Stimulated activated CD8-positive, alpha-beta memory T cell treated with anti-CD3 and anti-CD28 coated beads, Interleukin-4, amount 100 ng/mL, for 48 hours (primary cell): ENCODE measurements around the gene FRG2.
"Not testable (repeated sequence)": the region's sequence is repeated elsewhere in the genome, so short reads cannot be mapped to it uniquely, and the experiment has no call there.

Experiments used
- DNase-seq: peaks from one replicate; pipeline ENCODE4 v3.0.0-alpha.2; 2020

Gene FRG2

DNA sequence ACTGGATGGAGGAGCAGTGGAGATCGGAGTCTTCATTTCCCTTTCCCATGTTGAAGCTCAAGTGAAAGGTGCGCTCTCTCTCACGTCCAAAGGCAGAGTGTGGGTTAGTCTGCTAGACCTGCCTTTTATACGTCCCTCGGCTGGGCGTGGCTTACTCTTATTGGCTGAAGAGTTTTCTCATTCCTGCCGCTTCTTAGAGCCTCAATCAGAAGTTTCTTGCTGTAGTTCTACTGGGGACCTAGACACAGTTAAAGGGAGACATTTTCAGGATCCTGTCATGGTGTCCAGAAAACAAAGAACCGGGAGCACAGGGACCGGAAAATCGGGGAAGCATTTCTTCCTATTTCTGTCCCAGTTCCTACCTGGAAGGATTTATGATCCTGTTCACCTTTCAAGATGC is at the start of gene FRG2:
Gene FRG2 (minus strand): TSS at position 101 of the 400 bp plus-strand sequence. CDS start 52 bp downstream, at position 49.
- DNase-seq: not testable (repeated sequence)

DNA sequence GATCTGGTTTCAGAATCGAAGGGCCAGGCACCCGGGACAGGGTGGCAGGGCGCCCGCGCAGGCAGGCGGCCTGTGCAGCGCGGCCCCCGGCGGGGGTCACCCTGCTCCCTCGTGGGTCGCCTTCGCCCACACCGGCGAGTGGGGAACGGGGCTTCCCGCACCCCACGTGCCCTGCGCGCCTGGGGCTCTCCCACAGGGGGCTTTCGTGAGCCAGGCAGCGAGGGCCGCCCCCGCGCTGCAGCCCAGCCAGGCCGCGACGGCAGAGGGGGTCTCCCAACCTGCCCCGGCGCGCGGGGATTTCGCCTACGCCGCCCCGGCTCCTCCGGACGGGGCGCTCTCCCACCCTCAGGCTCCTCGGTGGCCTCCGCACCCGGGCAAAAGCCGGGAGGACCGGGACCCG is 41.3 kb upstream of the FRG2 start:
- DNase-seq: not testable (repeated sequence)

DNA sequence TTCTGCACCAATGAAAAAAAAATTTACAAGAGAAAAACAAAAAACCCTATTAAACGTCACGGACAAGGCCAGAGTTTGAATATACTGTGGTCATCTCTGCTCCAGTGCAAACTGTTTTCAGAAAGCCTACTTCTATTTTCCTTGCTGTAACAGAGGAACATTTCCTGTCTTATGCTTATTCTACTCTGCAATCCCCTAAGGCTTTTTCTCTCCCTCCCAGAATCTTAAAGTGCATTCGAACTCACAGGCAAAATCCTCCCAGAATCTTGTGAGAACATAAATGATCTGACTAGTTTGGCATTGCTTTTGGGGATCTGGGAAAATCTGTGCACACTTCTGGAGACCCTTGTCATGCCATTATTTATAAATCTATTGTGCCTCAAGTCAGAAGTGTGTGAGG is 37.7 kb upstream of the FRG2 start:
- not testable (repeated sequence) for DNase-seq

GRCh38 chr4:190064342-190064741 is 37.3 kb upstream of the FRG2 start, which contains the start of gene DBET:
Gene DBET, plus strand, starts transcription at chr4:190064502.
- not testable (repeated sequence) for DNase-seq

- DNase-seq: not testable (repeated sequence)
Observed at GRCh38 chr4:190058997-190059396, 31.9 kb upstream of the FRG2 start.

DNA sequence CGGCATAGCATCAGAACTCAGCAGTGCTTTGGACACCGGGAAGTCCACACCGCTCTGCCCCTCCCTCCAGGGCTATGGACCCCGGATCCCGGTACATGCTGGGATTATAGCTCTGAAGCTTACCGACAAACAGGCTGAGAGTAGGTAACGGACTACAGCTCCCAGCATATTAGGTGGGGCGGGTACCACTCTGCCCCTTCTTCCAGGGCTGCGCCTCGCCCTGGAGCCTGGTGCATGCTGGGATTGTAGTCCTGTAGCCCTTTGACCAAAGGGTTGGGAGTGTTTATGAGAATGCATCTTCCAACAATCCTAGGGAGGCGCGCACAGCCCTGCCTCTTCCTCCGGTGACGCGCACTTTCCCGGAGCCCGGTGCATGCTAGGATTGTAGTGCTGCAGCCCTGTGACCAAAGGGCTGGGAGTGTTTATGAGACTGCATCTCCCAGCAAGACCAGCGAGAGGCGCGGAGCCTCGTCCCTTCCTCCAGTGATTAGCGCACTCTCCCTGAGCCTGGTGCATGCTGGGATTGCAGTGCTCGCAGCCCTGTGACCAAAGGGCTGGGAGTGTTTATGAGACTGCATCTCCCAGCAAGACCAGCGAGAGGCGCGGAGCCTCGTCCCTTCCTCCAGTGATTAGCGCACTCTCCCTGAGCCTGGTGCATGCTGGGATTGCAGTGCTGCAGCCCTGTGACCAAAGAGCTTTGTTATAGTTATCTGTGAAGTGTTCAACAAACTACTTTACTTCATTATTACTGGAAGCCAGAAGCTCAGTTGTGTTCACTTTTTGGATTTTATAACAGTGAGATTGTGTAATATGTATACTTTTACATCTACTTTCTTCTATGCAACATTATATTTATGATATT is 22.6 kb upstream of the FRG2 start:
- not testable (repeated sequence) for DNase-seq

- DNase-seq: not testable (repeated sequence)
Observed at GRCh38 chr4:190047627-190048026, 20.6 kb upstream of the FRG2 start.

GRCh38 chr4:190040873-190041272 is 13.8 kb upstream of the FRG2 start:
- DNase-seq: not testable (repeated sequence)

GRCh38 chr4:190037704-190038388 is 10.8 kb upstream of the FRG2 start:
- DNase-seq: peak; percentile 37

- not testable (repeated sequence) for DNase-seq
Observed at GRCh38 chr4:190031264-190031663, 4.2 kb upstream of the FRG2 start.

DNA sequence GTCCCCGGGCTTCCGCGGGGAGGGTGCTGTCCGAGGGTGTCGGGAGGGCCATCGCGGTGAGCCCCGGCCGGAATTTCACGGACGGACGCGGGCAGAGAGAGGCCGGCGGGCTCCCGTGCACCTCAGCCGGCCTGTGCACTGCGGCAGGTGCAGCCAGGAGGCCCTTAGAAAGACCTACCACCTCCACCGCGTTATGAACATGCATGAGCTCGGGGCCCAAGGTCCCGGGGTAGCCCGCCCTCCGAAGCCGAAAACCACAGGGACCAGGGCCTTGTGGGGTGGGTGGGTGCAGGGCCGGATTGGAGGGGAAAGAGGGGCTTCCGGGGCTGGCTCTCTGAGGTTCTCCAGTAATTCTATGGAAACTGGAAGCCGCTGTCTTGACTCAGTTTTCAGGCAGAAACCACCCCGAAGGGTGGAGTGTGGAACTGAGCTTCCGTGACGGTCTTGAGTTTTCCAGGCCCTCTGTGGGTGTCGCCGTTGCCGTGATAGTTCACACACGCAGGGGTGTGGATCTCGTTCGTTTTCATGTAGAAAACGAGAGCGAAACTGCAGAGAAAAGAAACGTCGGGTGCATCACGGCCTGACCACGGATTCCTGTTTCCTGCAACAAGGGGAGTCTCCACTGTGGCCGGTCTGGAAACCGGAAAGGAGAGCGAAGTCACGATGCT is 4.3 kb downstream of the FRG2 start:
- not testable (repeated sequence) for DNase-seq

DNA sequence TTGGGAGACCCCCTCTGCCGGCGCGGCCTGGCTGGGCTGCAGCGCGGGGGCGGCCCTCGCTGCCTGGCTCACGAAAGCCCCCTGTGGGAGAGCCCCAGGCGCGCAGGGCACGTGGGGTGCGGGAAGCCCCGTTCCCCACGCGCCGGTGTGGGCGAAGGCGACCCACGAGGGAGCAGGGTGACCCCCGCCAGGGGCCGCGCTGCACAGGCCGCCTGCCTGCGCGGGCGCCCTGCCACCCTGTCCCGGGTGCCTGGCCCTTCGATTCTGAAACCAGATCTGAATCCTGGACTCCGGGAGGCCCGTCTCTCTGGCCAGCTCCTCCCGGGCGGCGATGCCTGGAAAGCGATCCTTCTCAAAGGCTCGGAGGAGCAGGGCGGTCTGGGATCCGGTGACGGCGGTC is 5.1 kb downstream of the FRG2 start:
- not testable (repeated sequence) for DNase-seq

DNA sequence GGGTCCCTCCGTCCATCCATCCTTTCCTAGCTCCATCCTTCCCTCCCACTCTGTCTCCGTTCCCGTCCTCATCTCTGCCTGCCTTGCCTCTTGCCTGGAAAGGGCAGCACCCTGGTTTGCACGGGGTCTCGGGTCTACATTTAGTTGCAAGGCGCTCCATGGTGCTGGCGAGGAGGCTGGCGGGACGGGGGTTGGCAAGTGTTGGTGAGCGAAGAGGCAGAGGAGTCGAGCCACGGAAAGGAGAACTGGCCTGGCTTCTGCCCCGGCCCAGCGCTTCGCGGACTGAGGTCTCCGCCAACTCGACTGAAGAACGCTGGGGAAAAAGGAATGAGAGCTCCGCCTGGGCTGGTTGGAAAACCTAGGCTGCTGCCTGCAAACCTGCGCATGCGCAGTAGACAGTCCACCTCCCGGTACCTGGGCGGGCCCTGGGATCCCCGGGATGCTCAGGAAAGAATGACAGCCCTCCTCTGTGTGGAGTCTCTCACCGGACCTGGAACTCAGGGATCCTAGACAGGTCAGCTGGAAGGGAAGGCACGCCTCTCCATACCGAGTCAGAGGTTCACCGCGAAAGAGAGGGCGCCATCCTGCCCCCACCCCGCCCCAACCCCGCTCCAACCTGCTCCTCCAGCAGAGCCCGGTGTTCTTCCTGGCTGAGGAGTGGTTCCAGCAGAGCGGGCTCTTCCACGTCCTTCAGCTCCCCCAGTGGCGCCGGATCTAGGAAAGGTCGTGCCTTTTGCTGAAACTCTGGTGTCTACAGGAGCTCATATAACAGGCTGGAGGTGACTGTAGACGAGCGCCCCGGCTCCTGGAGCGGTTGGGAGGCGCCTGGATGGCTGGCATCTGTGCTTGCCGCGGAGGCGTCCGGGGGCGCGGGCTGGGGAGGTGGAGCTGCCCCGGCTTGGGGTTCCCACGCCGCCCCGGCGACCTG is 6.0 kb downstream of the FRG2 start:
- DNase-seq: no peak

DNA sequence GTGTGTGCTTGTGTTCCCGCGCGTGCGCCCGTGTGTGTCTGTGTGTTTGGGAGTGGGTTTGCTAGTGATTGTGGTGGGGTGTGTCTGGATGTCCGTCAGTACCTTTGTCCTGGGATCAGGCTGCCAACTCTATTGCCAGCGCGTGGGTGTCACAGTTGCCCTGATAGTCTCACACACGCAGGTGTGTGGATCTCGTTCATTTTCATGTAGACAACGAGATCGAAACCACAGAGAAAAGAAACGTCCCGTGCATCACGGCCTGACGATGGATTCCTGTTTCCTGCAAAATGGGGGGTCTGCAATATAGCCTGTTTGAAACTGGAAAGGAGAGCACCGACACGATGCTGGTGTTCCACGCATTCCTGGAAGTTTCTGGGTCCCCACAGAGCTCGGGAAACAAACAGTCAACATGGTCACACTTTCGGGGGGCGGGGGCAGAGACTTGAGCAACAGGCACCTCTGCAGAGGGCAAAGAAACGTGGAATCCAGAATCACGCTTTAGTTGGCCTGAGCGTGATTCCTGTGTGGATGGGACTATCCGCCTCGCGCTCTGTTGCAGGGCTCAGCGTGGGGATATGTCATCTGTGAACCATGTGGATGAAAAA is 7.1 kb downstream of the FRG2 start:
- not testable (repeated sequence) for DNase-seq

DNA sequence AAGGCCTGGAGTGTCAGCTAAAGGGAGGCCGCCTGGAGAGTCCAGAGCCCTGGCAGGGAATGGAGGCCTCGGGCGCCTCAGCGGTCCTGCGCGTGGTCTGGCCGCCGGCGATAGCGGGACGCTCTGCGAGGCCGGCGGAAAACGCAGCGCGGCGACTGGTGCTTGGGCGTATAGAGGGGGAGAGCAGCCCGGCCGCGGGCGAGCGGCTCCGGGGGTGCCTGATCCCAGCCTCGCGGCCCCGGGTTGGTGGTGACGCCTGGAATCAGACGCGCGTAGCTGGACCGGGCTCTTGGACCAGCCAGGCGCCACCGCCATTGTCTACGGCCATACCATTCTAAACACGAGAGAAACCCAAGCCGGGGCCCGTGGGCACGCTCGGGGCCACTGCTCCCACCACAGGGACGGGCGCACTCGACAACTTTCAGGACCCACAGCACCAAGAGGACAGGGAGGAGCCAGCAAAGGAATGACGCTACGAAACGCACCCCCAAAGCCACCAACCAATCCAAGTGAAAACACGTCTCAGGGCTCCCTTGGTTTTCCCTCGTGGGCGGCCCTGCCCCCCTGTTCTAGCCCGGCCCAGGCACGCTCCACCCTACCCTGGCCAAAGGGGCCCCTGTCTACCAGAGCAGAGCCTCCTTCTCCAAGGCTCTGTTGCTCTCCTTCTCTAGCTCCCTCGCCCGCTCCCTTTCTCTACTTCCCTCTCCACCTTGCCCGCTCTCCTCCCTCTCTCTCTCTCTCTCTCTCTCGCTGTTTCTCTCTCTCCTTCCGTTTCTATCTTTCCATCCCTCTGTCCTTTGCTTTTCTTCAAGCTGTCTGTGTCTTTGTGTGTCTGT is 7.8 kb downstream of the FRG2 start:
- no peak for DNase-seq

- no peak for DNase-seq
Observed at GRCh38 chr4:190018201-190018920, 8.7 kb downstream of the FRG2 start.

DNA sequence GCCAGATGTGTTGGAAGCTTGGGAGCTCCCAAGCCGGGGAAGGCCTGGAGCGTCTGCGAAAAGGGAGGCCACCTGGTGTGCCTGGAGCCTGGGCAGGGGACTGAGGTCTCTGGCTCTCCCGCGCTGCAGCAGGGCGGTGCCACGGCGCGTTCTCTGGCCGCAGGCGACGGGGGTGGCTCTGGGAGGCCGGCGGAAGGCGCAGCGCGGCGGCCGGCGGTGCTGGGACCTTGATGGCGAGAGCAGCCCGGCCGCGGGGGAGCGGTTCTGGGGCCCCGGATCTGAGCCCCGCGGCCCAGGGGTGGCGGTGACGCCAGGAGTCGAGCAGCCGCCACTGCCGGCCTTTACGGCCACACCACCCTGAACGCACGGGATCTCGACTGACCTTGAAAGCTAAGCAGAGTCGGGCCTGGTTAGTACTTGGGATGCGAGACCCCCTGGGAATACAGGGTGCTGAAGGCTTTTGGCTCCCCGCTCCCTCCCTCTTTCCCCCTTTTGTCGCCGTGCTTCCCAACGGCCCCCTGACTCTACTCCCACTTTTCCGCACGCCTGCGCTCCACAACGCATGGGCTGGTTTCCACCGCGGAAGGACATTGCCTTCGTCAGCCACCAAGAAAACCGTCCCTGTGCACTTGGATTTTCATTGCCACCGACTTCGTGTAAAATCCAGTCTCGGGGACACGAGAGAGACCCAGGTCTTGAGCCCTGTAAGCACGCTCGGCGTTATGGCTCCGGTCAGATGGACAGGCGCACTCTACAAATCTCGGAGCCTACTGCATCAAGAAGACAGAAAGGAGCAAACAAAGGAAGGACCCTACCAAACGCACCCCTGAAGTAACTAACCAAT is 9.5 kb downstream of the FRG2 start:
- no peak for DNase-seq

GRCh38 chr4:190016369-190017289 is 10.4 kb downstream of the FRG2 start:
- no peak for DNase-seq
